H1 (cell line): ENCODE results near the gene USP37. TPM values are rescaled to one million over a fixed set of nuclear protein-coding genes. Genes with fewer than 3 reads are reported as not detected.

Experiments used
- CHD2 ChIP-seq: IDR thresholded peaks from 2 replicates; pipeline ENCODE4 v1.6.1; 2012; ENCODE audit warnings: low read length, improper control_type of control experiment
- CREB1 ChIP-seq: IDR thresholded peaks from 2 replicates; pipeline ENCODE4 v1.6.1; 2012; ENCODE audit warnings: inconsistent platforms
- CTCF ChIP-seq, 3 experiments: IDR thresholded peaks; 1 replicate in 2 of 3; 2 replicates in 1 of 3; pipeline versions ENCODE4 v1.5.1 to v1.6.1; 2011; ENCODE audit warnings: low read length in 3 of 3, mild to moderate bottlenecking in 3 of 3, inconsistent platforms in 2 of 3, low read depth in 1 of 3, moderate library complexity in 1 of 3; ENCODE audit not compliant: insufficient read depth in 1 of 3; ENCODE audit errors: control extremely low read depth in 1 of 3
- KDM5A ChIP-seq: fragments of 200-600 bp; IDR thresholded peaks from 2 replicates; pipeline ENCODE4 v1.7.1; 2012; ENCODE audit warnings: mild to moderate bottlenecking, low read length, inconsistent platforms, mixed read lengths
- POLR2AphosphoS5 ChIP-seq: IDR thresholded peaks from 2 replicates; pipeline ENCODE4 v1.6.1; 2011; ENCODE audit warnings: low read depth, low read length
- SRF ChIP-seq: IDR thresholded peaks from 2 replicates; pipeline ENCODE4 v1.6.1; 2011; ENCODE audit warnings: mild to moderate bottlenecking, low read depth, low read length, moderate library complexity
- TAF1 ChIP-seq: IDR thresholded peaks from 2 replicates; pipeline ENCODE4 v1.6.1; 2011; ENCODE audit warnings: mild to moderate bottlenecking, low read depth, low read length
- TAF7 ChIP-seq: optimal IDR thresholded peaks from 2 replicates; pipeline ENCODE3; 2011; ENCODE audit warnings: low read depth, mild to moderate bottlenecking, inconsistent platforms, low read length, moderate library complexity, borderline replicate concordance
- polyA plus RNA-seq, 7 experiments: library from polyadenylated mRNA; depleted of rRNA in 3 of 7; stranded (reverse) in 5 of 7; unstranded in 2 of 7; fragments of >200 nt in 5 of 7; fragments of 200-250 nt in 2 of 7; gene quantifications; 1 replicate in 5 of 7; 2 replicates in 1 of 7; 4 replicates in 1 of 7; pipeline versions ENCODE4 v1.2.1 to v1.2.3, GENCODE V29; 2011 to 2013; ENCODE audit warnings: missing spikeins in 2 of 7, mixed read lengths in 2 of 7
- total RNA-seq: library from RNA; stranded (reverse); fragmentation: NEBNext Ultra II Directional; extraction: Animal tissue kit (Norgen Biotek cat#: 25700); gene quantifications from 2 replicates; pipeline ENCODE4 v1.2.1, GENCODE V29; 2021
- TF ChIP-seq, protein P1 (sequence below): fragments of 300-600 bp; sonication (generic); IDR thresholded peaks from 2 replicates; pipeline ENCODE4 v1.7.1; 2012; ENCODE audit warnings: low read length, moderate library complexity, mild to moderate bottlenecking, inconsistent platforms; ENCODE audit not compliant: insufficient replicate concordance

The USP37 gene
- total and polyA plus RNA-seq, 2 of the 8 experiments (the other 6 are each of a cell fraction or from before 2014, with no cell fraction given), result 3.8 to 29.1 TPM

DNA sequence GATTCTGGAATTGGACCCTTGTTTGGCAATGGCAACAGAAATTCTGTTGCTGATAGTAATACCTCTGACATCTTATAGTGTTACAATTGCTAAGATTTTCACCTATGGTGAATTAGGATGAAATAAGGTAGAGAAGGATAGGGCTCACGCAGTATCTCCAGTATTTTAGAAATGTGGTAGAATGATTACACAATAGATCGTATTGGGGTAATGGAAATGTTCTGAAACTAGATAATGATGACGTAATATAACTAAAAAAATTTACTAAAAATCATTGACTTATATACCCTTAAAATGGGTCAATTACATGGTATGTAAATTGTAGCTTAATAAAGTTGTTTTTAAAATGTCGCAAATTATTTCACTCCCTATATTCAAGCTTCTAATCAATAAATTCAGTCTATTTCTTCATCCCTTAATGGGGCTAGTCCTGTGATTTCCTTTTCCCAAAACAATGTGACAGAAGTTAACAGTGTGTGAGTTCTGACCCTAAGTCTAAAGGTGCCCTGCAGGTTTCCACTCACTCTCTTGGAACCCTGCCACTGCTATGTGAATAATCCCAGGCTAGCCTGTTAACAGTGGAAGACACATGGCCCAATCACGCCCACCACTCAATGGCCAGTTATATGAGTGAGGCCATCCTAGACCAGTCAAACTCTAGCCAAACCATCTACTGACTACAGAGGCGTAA, 31.2 kb downstream of the USP37 start (continued):
- TF ChIP-seq, protein P1, sequence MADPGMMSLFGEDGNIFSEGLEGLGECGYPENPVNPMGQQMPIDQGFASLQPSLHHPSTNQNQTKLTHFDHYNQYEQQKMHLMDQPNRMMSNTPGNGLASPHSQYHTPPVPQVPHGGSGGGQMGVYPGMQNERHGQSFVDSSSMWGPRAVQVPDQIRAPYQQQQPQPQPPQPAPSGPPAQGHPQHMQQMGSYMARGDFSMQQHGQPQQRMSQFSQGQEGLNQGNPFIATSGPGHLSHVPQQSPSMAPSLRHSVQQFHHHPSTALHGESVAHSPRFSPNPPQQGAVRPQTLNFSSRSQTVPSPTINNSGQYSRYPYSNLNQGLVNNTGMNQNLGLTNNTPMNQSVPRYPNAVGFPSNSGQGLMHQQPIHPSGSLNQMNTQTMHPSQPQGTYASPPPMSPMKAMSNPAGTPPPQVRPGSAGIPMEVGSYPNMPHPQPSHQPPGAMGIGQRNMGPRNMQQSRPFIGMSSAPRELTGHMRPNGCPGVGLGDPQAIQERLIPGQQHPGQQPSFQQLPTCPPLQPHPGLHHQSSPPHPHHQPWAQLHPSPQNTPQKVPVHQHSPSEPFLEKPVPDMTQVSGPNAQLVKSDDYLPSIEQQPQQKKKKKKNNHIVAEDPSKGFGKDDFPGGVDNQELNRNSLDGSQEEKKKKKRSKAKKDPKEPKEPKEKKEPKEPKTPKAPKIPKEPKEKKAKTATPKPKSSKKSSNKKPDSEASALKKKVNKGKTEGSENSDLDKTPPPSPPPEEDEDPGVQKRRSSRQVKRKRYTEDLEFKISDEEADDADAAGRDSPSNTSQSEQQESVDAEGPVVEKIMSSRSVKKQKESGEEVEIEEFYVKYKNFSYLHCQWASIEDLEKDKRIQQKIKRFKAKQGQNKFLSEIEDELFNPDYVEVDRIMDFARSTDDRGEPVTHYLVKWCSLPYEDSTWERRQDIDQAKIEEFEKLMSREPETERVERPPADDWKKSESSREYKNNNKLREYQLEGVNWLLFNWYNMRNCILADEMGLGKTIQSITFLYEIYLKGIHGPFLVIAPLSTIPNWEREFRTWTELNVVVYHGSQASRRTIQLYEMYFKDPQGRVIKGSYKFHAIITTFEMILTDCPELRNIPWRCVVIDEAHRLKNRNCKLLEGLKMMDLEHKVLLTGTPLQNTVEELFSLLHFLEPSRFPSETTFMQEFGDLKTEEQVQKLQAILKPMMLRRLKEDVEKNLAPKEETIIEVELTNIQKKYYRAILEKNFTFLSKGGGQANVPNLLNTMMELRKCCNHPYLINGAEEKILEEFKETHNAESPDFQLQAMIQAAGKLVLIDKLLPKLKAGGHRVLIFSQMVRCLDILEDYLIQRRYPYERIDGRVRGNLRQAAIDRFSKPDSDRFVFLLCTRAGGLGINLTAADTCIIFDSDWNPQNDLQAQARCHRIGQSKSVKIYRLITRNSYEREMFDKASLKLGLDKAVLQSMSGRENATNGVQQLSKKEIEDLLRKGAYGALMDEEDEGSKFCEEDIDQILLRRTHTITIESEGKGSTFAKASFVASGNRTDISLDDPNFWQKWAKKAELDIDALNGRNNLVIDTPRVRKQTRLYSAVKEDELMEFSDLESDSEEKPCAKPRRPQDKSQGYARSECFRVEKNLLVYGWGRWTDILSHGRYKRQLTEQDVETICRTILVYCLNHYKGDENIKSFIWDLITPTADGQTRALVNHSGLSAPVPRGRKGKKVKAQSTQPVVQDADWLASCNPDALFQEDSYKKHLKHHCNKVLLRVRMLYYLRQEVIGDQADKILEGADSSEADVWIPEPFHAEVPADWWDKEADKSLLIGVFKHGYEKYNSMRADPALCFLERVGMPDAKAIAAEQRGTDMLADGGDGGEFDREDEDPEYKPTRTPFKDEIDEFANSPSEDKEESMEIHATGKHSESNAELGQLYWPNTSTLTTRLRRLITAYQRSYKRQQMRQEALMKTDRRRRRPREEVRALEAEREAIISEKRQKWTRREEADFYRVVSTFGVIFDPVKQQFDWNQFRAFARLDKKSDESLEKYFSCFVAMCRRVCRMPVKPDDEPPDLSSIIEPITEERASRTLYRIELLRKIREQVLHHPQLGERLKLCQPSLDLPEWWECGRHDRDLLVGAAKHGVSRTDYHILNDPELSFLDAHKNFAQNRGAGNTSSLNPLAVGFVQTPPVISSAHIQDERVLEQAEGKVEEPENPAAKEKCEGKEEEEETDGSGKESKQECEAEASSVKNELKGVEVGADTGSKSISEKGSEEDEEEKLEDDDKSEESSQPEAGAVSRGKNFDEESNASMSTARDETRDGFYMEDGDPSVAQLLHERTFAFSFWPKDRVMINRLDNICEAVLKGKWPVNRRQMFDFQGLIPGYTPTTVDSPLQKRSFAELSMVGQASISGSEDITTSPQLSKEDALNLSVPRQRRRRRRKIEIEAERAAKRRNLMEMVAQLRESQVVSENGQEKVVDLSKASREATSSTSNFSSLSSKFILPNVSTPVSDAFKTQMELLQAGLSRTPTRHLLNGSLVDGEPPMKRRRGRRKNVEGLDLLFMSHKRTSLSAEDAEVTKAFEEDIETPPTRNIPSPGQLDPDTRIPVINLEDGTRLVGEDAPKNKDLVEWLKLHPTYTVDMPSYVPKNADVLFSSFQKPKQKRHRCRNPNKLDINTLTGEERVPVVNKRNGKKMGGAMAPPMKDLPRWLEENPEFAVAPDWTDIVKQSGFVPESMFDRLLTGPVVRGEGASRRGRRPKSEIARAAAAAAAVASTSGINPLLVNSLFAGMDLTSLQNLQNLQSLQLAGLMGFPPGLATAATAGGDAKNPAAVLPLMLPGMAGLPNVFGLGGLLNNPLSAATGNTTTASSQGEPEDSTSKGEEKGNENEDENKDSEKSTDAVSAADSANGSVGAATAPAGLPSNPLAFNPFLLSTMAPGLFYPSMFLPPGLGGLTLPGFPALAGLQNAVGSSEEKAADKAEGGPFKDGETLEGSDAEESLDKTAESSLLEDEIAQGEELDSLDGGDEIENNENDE, result no peak
- TF ChIP-seq CHD2, result no peak
- no peak for TF ChIP-seq KDM5A
- TF ChIP-seq TAF7, result no peak
- no peak for TF ChIP-seq CREB1
- no peak for TF ChIP-seq TAF1
- no peak for TF ChIP-seq CTCF (IDR thresholded peaks at IDR 0.05; ENCODE audit: control extremely low read depth in 1 of 3, insufficient read depth in 1 of 3, low read depth in 1 of 3, low read length in 3 of 3)
- TF ChIP-seq POLR2AphosphoS5, result no peak
- TF ChIP-seq SRF, result no peak
